SK-N-SH (cell line): Measurements from ENCODE around the gene THEM5. TPM values are rescaled to one million over a fixed set of nuclear protein-coding genes. Genes with fewer than 3 reads are reported as not detected.

ENCODE experiments used
- CTCF ChIA-PET: fragments of 300-600, 350-600 bp; formaldehyde crosslinking; extraction: SDS; loops from one replicate; lab custom pipeline; 2021; lab: Yijun Ruan, JAX
- POLR2A ChIA-PET: fragments of 350-600 bp; sonication (Branson Sonifier 250); formaldehyde crosslinking; extraction: SDS; loops from one replicate; lab custom pipeline; 2020; ENCODE audit warnings: antibody characterized with exemption, inconsistent platforms; lab: Yijun Ruan, JAX
- DNase-seq: peaks from one replicate; pipeline ENCODE4 v3.0.0; 2012
- H2AFZ ChIP-seq: fragments of 200-600 bp; sonication (generic); 2 replicates; pipeline ENCODE4 v1.8.1; 2016; ENCODE audit warnings: antibody characterized with exemption, mild to moderate bottlenecking, low read depth
- H3F3A ChIP-seq: fragments of 200-600 bp; sonication (generic); replicated peaks from 2 replicates; pipeline ENCODE3; 2016; ENCODE audit warnings: antibody characterized with exemption, mild to moderate bottlenecking; ENCODE audit not compliant: insufficient read depth
- H3K27ac ChIP-seq, 2 experiments: fragments of 200-500 bp in 1 of 2; fragments of 200-600 bp in 1 of 2; sonication (Bioruptor generic) in 1 of 2; sonication (generic), shearing (Covaris generic) in 1 of 2; 2 replicates each; pipeline versions ENCODE4 v1.5.1 to v1.6.1; 2014 to 2016; ENCODE audit warnings: low read depth in 2 of 2, inconsistent platforms in 1 of 2, low read length in 1 of 2, mild to moderate bottlenecking in 1 of 2, mixed read lengths in 1 of 2
- H3K27me3 ChIP-seq: fragments of 200-600 bp; sonication (generic), shearing (Covaris generic); 2 replicates; pipeline ENCODE4 v1.6.1; 2016; ENCODE audit warnings: mixed run types; ENCODE audit not compliant: insufficient read depth
- H3K36me3 ChIP-seq, 2 experiments: fragments of 200-500 bp in 1 of 2; fragments of 200-600 bp in 1 of 2; sonication (Bioruptor generic) in 1 of 2; sonication (generic) in 1 of 2; replicated peaks in 1 of 2; 2 replicates each; pipeline versions ENCODE3 to v1.5.1; 2014 to 2016; ENCODE audit warnings: low read length in 1 of 2, mild to moderate bottlenecking in 1 of 2; ENCODE audit not compliant: insufficient read depth in 2 of 2, control insufficient read depth in 1 of 2
- H3K4me1 ChIP-seq, 2 experiments: fragments of 200-500 bp in 1 of 2; fragments of 200-600 bp in 1 of 2; sonication (Bioruptor generic) in 1 of 2; sonication (generic), shearing (Covaris generic) in 1 of 2; 2 replicates each; pipeline versions ENCODE4 v1.5.1 to v1.6.1; 2014 to 2016; ENCODE audit warnings: low read depth in 1 of 2, low read length in 1 of 2, mixed run types in 1 of 2; ENCODE audit not compliant: insufficient read depth in 2 of 2, control insufficient read depth in 1 of 2
- H3K4me2 ChIP-seq: fragments of 200-600 bp; sonication (generic), shearing (Covaris generic); 2 replicates; pipeline ENCODE4 v1.6.1; 2017; ENCODE audit warnings: mixed run types
- H3K4me3 ChIP-seq, 2 experiments: fragments of 200-500 bp in 1 of 2; fragments of 200-600 bp in 1 of 2; sonication (Bioruptor generic) in 1 of 2; sonication (generic), shearing (Covaris generic) in 1 of 2; 2 replicates each; pipeline versions ENCODE4 v1.5.1 to v1.8.1; 2014 to 2016; ENCODE audit warnings: low read depth in 2 of 2, inconsistent platforms in 1 of 2, low read length in 1 of 2, mild to moderate bottlenecking in 1 of 2, mixed read lengths in 1 of 2, moderate library complexity in 1 of 2
- H3K79me2 ChIP-seq: fragments of 200-600 bp; sonication (generic); 2 replicates; pipeline ENCODE4 v1.8.1; 2017; ENCODE audit warnings: mild to moderate bottlenecking; ENCODE audit not compliant: insufficient read depth
- H3K9ac ChIP-seq: fragments of 200-600 bp; sonication (generic); 2 replicates; pipeline ENCODE4 v1.6.1; 2017; ENCODE audit warnings: mixed run types
- H3K9me2 ChIP-seq: fragments of 200-600 bp; sonication (generic); 2 replicates; pipeline ENCODE4 v1.6.1; 2017; ENCODE audit warnings: mixed run types
- H3K9me3 ChIP-seq: fragments of 200-600 bp; sonication (generic); 2 replicates; pipeline ENCODE4 v1.6.1; 2017; ENCODE audit warnings: mixed run types, mild to moderate bottlenecking, moderate library complexity
- H4K20me1 ChIP-seq: fragments of 200-600 bp; sonication (generic); 2 replicates; pipeline ENCODE4 v1.6.1; 2017; ENCODE audit warnings: mild to moderate bottlenecking, mixed run types; ENCODE audit not compliant: insufficient read depth
- CHD2 ChIP-seq: fragments of 150-350 bp; IDR thresholded peaks from 2 replicates; pipeline ENCODE4 v1.6.1; 2018; ENCODE audit warnings: low read length; ENCODE audit not compliant: partially characterized antibody
- GABPA ChIP-seq: IDR thresholded peaks from 2 replicates; pipeline ENCODE4 v1.4.0; 2012; ENCODE audit warnings: low read depth, mild to moderate bottlenecking
- IRF3 ChIP-seq: fragments of 150-350 bp; IDR thresholded peaks from 2 replicates; pipeline ENCODE4 v1.6.1; 2016; ENCODE audit warnings: mild to moderate bottlenecking, low read depth, low read length
- MXI1 ChIP-seq: IDR thresholded peaks from 2 replicates; pipeline ENCODE4 v1.6.1; 2012; ENCODE audit warnings: mild to moderate bottlenecking, low read depth, low read length, improper control_type of control experiment
- NRF1 ChIP-seq: IDR thresholded peaks from 2 replicates; pipeline ENCODE4 v1.6.1; 2012; ENCODE audit warnings: low read depth, mild to moderate bottlenecking, low read length
- RCOR1 ChIP-seq: fragments of 150-350 bp; IDR thresholded peaks from 2 replicates; pipeline ENCODE4 v1.6.1; 2017; ENCODE audit warnings: antibody characterized with exemption, low read length
- RFX5 ChIP-seq: IDR thresholded peaks from 2 replicates; pipeline ENCODE4 v1.6.1; 2012; ENCODE audit warnings: mild to moderate bottlenecking, improper control_type of control experiment, low read length
- RXRA ChIP-seq: IDR thresholded peaks from 2 replicates; pipeline ENCODE4 v1.4.0; 2012; ENCODE audit warnings: low read depth, mild to moderate bottlenecking, borderline replicate concordance
- SIN3A ChIP-seq: IDR thresholded peaks from 2 replicates; pipeline ENCODE4 v1.6.1; 2012; ENCODE audit warnings: low read depth, mild to moderate bottlenecking, low read length, moderate library complexity, borderline replicate concordance
- TCF12 ChIP-seq: IDR thresholded peaks from 2 replicates; pipeline ENCODE4 v1.4.0; 2012
- USF2 ChIP-seq: fragments of 150-350 bp; IDR thresholded peaks from 2 replicates; pipeline ENCODE4 v1.6.1; 2017; ENCODE audit warnings: antibody characterized with exemption, low read length, low read depth, borderline replicate concordance
- WGBS: methylation state at CpG from one replicate; pipeline ENCODE4 v1.1.6; 2017; ENCODE audit warnings: low lambda C conversion rate; 5-methylcytosine and 5-hydroxymethylcytosine counted together
- polyA plus RNA-seq, 3 experiments: library from polyadenylated mRNA; depleted of rRNA; stranded (reverse); fragments of >200 nt; gene quantifications; 2 replicates each; pipeline ENCODE4 v1.2.3, GENCODE V29; 2012

The THEM5 gene
- polyA plus RNA-seq, 1 of the 3 experiments (the other 2 are of a cell fraction): not detected

GRCh38 chr1:151830055-151830454 is 23.5 kb downstream of the THEM5 start:
- no peaks in the 10 kb centered on the region for H4K20me1 ChIP-seq
- no peaks in the 10 kb centered on the region for H3K79me2 ChIP-seq
- H3K27ac ChIP-seq: no peak overlapping the region
- no peak overlapping the region for H3K4me2 ChIP-seq
- DNase-seq: no peak
- ChIA-PET POLR2A (interaction anchor here (0.6 to 1.0 kb wide), 2 partner anchors 10 to 115 kb away, joined by 3 read pairs; no protein-coding TSS in a partner anchor), CTCF (interaction anchor here (1.2 to 1.5 kb wide), 3 partner anchors 10 to 95 kb away, joined by 3 to 4 read pairs (median 4); no protein-coding TSS in a partner anchor)
- no peak overlapping the region for H3K9ac ChIP-seq
- H2AFZ ChIP-seq: no peak overlapping the region
- no peaks in the 10 kb centered on the region for H3K36me3 ChIP-seq
- no peaks in the 10 kb centered on the region for H3K9me2 ChIP-seq
- no peak overlapping the region for H3K4me3 ChIP-seq
- no peak for TF ChIP-seq RXRA
- no peak for TF ChIP-seq USF2
- no peak for TF ChIP-seq TCF12
- no peak for TF ChIP-seq NRF1
- TF ChIP-seq SIN3A: no peak
- no peak for TF ChIP-seq MXI1
- TF ChIP-seq RCOR1: no peak
- no peak for TF ChIP-seq CHD2
- TF ChIP-seq GABPA: no peak
- peaks cover 0 to 47% of the 10 kb centered on the region in 2 experiments; a peak in 1 of 4 replicates for H3K4me1 ChIP-seq
- H3K9me3 ChIP-seq: no peaks in the 10 kb centered on the region
- no peaks in the 10 kb centered on the region for H3F3A ChIP-seq
- WGBS: 66% methylated on average over 6 of the region's 6 CpGs
- H3K27me3 ChIP-seq: no peaks in the 10 kb centered on the region

GRCh38 chr1:151829352-151830046 is 24.0 kb downstream of the THEM5 start:
- no peak overlapping the region for H3K4me3 ChIP-seq
- no peaks in the 10 kb centered on the region for H3F3A ChIP-seq
- DNase-seq: no peak
- H3K9ac ChIP-seq: no peak overlapping the region
- H3K9me2 ChIP-seq: no peaks in the 10 kb centered on the region
- no peaks in the 10 kb centered on the region for H3K79me2 ChIP-seq
- H3K27ac ChIP-seq: peak overlapping the region in 1 of 2 experiments; percentile 57; a peak in 1 of 4 replicates
- no peaks in the 10 kb centered on the region for H3K36me3 ChIP-seq
- 72% methylated on average over 4 of the region's 4 CpGs for WGBS
- no peak overlapping the region for H3K4me2 ChIP-seq
- peaks cover 0 to 51% of the 10 kb centered on the region in 2 experiments; a peak in 1 of 4 replicates for H3K4me1 ChIP-seq
- TF ChIP-seq RFX5: no peak
- no peak for TF ChIP-seq SIN3A
- no peak for TF ChIP-seq IRF3
- ChIA-PET POLR2A (interaction anchor here (0.6 to 1.0 kb wide), 2 partner anchors 9 to 114 kb away, joined by 3 read pairs; no protein-coding TSS in a partner anchor), CTCF (interaction anchor here (1.4 to 1.5 kb wide), 2 partner anchors 11 to 31 kb away, joined by 3 to 4 read pairs; no protein-coding TSS in a partner anchor)
- no peaks in the 10 kb centered on the region for H3K9me3 ChIP-seq
- H2AFZ ChIP-seq: no peak overlapping the region
- no peaks in the 10 kb centered on the region for H4K20me1 ChIP-seq
- H3K27me3 ChIP-seq: no peaks in the 10 kb centered on the region
